Keratinocyte (primary cell): ENCODE results near the gene MUC5B.

Experiments
- CTCF ChIP-seq, 3 experiments: IDR thresholded peaks in 1 of 3; conservative IDR thresholded peaks in 1 of 3; optimal IDR thresholded peaks in 1 of 3; 2 replicates in 2 of 3; 3 replicates in 1 of 3; pipeline versions ENCODE3 to v1.5.1; 2011; ENCODE audit warnings: low read length in 3 of 3, mild to moderate bottlenecking in 3 of 3, moderate library complexity in 2 of 3, control low read depth in 1 of 3, inconsistent platforms in 1 of 3; ENCODE audit not compliant: insufficient read depth in 2 of 3; ENCODE audit errors: extremely low read depth in 1 of 3
- EZH2 ChIP-seq: IDR thresholded peaks from one replicate; pipeline ENCODE4 v1.6.1; 2012; ENCODE audit warnings: inconsistent platforms, mild to moderate bottlenecking, low read length, moderate library complexity

GRCh38 chr11:1238767-1239595, 16.1 kb downstream of the MUC5B start:
- no peak for TF ChIP-seq CTCF (optimal IDR thresholded peaks at IDR 0.05 in 1 of 3, IDR thresholded peaks at IDR 0.05 in 1 of 3, conservative IDR thresholded peaks at IDR 0.05 in 1 of 3; ENCODE audit: extremely low read depth in 1 of 3, insufficient read depth in 2 of 3, low read length in 3 of 3)
- no peak for TF ChIP-seq EZH2
